ENCODE data around the gene KIFC3. TPM values are rescaled to one million over a fixed set of nuclear protein-coding genes. Genes with fewer than 3 reads are reported as not detected.

The KIFC3 gene
- total and polyA plus RNA-seq, 2 of the 8 experiments (the other 6 are each of a cell fraction or from before 2014, with no cell fraction given): 2.1 to 7.1 TPM

- H3K79me2 ChIP-seq (ENCODE audit: control insufficient read depth in 1 of 2, insufficient read depth in 2 of 2, low read length in 2 of 2): no peaks in the 10 kb centered on the region; a peak in 1 of 4 replicates
- no peak overlapping the region for H4K91ac ChIP-seq (replicated peaks; ENCODE audit: insufficient read length, low read length)
- DNase-seq (ENCODE audit: low read depth in 1 of 2, low spot score in 2 of 2) (no peak), FAIRE-seq (no peak)
- H3K9me3 ChIP-seq (ENCODE audit: insufficient read depth in 2 of 2, low read depth in 1 of 2, low read length in 1 of 2): no peaks in the 10 kb centered on the region; a peak in 1 of 4 replicates
- H3K27ac ChIP-seq (ENCODE audit: low read depth, low read length): no peak overlapping the region
- no peak overlapping the region for H4K5ac ChIP-seq (ENCODE audit: insufficient read length, low read depth, low read length)
- no peak overlapping the region for H3K9ac ChIP-seq (replicated peaks in 1 of 4; ENCODE audit: extremely low read depth in 1 of 4, low read depth in 3 of 4, low read length in 3 of 4)
- no peak overlapping the region for H3K4me3 ChIP-seq (ENCODE audit: extremely low read depth in 1 of 4, insufficient read depth in 2 of 4, low read depth in 3 of 4, low read length in 4 of 4)
- no peaks in the 10 kb centered on the region; a peak in 1 of 7 replicates for H3K27me3 ChIP-seq (replicated peaks in 1 of 4; ENCODE audit: control insufficient read depth in 3 of 4, extremely low read depth in 1 of 4, insufficient read depth in 3 of 4, low read length in 3 of 4)
- H2BK120ac ChIP-seq (replicated peaks; ENCODE audit: low read depth, low read length): no peak overlapping the region
- H3K23me2 ChIP-seq (ENCODE audit: low read depth, low read length): peaks cover 30% of the 10 kb centered on the region; the same call in 1 of the 2 replicates
- no peak overlapping the region for H2BK15ac ChIP-seq (ENCODE audit: low read length)
- no peak overlapping the region for H3K4me2 ChIP-seq (ENCODE audit: insufficient read depth in 1 of 2, low read depth in 2 of 2, low read length in 2 of 2)
- no peak overlapping the region for H2AFZ ChIP-seq (ENCODE audit: low read length)
- H2BK5ac ChIP-seq (ENCODE audit: low read depth, low read length): no peak overlapping the region
- H3K56ac ChIP-seq (replicated peaks; ENCODE audit: insufficient read length, low read depth, low read length): no peak overlapping the region
- H3K23ac ChIP-seq (ENCODE audit: insufficient read length): no peak overlapping the region
- no peak overlapping the region for H3K18ac ChIP-seq (ENCODE audit: extremely low read depth, low read length)
- ChIA-PET CTCF (ENCODE audit: partially characterized antibody) (interaction anchor here (1.0 to 2.4 kb wide), 4 partner anchors 10 to 175 kb away, joined by 3 to 8 read pairs (median 4); no protein-coding TSS in a partner anchor), POLR2A (ENCODE audit: partially characterized antibody) (no interaction called here)
- no peak for TF ChIP-seq ATF3 (IDR thresholded peaks at IDR 0.05; ENCODE audit: insufficient read depth, low read depth, low read length)
- no peak for TF ChIP-seq EP300 (IDR thresholded peaks at IDR 0.05; ENCODE audit: borderline replicate concordance in 1 of 2, low read depth in 2 of 2, low read length in 2 of 2)
- TF ChIP-seq CBX8 (IDR thresholded peaks at IDR 0.05; ENCODE audit: borderline replicate concordance, low read depth, low read length): no peak
- no peak for TF ChIP-seq JUND (IDR thresholded peaks at IDR 0.05; ENCODE audit: low read length)
- TF ChIP-seq GTF2F1 (IDR thresholded peaks at IDR 0.05; ENCODE audit: borderline replicate concordance, low read depth, low read length): no peak
- TF ChIP-seq RNF2 (IDR thresholded peaks at IDR 0.05; ENCODE audit: borderline replicate concordance, low read depth, low read length, missing control alignments, poor library complexity, severe bottlenecking): no peak
- TF ChIP-seq EZH2 (IDR thresholded peaks at IDR 0.05; ENCODE audit: low read depth, low read length, severe bottlenecking): no peak
- H3K36me3 ChIP-seq (ENCODE audit: control insufficient read depth in 2 of 4, insufficient read depth in 4 of 4, low read length in 3 of 4): no peaks in the 10 kb centered on the region; a peak in 1 of 8 replicates
- no peak overlapping the region for H3K4ac ChIP-seq (replicated peaks; ENCODE audit: insufficient read length, low read depth, low read length)
- H2BK12ac ChIP-seq (ENCODE audit: low read depth, low read length): no peak overlapping the region
- 93% methylated on average over 2 of the region's 2 CpGs; no CpG with 5 or more reads in 1 of the 2 experiments for WGBS, 2 experiments (ENCODE audit: extremely low coverage in 1 of 2, insufficient coverage in 1 of 2, insufficient read length in 1 of 2, insufficient replicate concordance in 2 of 2, low coverage in 1 of 2, low lambda C conversion rate in 2 of 2, missing lambda C conversion rate in 1 of 2)
- H3K14ac ChIP-seq (ENCODE audit: insufficient read length): no peak overlapping the region
- no peak overlapping the region for H4K8ac ChIP-seq (ENCODE audit: extremely low read depth, insufficient read depth, low read length)
- H2AK5ac ChIP-seq (ENCODE audit: low read depth, low read length): no peak overlapping the region
- no peak overlapping the region for H2BK20ac ChIP-seq (ENCODE audit: low read length)
- H3K79me1 ChIP-seq (ENCODE audit: low read depth, low read length): no peaks in the 10 kb centered on the region
- H4K20me1 ChIP-seq (replicated peaks in 1 of 2; ENCODE audit: control insufficient read depth in 1 of 2, insufficient read depth in 2 of 2, low read length in 2 of 2): peaks cover 0 to 3% of the 10 kb centered on the region in 2 experiments
- peaks cover 0 to 15% (median 4%) of the 10 kb centered on the region in 4 experiments; a peak in 6 of 7 replicates for H3K4me1 ChIP-seq (replicated peaks in 1 of 4; ENCODE audit: control insufficient read depth in 3 of 4, insufficient read depth in 4 of 4, low read length in 3 of 4)
Observed at GRCh38 chr16:57732037-57732436, 70.3 kb downstream of the KIFC3 start.
